ENCODE measurements around the gene BST2.

- TF ChIP-seq POLR2A (IDR thresholded peaks at IDR 0.05): no peak
- TF ChIP-seq, protein P1, sequence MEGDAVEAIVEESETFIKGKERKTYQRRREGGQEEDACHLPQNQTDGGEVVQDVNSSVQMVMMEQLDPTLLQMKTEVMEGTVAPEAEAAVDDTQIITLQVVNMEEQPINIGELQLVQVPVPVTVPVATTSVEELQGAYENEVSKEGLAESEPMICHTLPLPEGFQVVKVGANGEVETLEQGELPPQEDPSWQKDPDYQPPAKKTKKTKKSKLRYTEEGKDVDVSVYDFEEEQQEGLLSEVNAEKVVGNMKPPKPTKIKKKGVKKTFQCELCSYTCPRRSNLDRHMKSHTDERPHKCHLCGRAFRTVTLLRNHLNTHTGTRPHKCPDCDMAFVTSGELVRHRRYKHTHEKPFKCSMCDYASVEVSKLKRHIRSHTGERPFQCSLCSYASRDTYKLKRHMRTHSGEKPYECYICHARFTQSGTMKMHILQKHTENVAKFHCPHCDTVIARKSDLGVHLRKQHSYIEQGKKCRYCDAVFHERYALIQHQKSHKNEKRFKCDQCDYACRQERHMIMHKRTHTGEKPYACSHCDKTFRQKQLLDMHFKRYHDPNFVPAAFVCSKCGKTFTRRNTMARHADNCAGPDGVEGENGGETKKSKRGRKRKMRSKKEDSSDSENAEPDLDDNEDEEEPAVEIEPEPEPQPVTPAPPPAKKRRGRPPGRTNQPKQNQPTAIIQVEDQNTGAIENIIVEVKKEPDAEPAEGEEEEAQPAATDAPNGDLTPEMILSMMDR (IDR thresholded peaks at IDR 0.05): no peak
Measured at GRCh38 chr19:17404621-17405249, 695 bp downstream of the BST2 start.

Measured in body of pancreas (tissue), 4 donors.